KOPT-K1 (cell line): ENCODE measurements around the gene DNAI1.

Experiments used
- H3K27ac ChIP-seq: fragments of 200-600 bp; sonication (generic); 2 replicates; pipeline ENCODE4 v1.5.1; 2016; ENCODE audit warnings: antibody characterized with exemption, mild to moderate bottlenecking, low read depth, low read length; ENCODE audit not compliant: poor library complexity, severe bottlenecking
- H3K36me3 ChIP-seq: fragments of 200-600 bp; sonication (generic); 2 replicates; pipeline ENCODE4 v1.5.1; 2017; ENCODE audit warnings: antibody characterized with exemption, mild to moderate bottlenecking, low read length, moderate library complexity; ENCODE audit not compliant: insufficient read depth
- H3K9me3 ChIP-seq: fragments of 200-600 bp; sonication (generic); 2 replicates; pipeline ENCODE4 v1.5.1; 2017; ENCODE audit warnings: antibody characterized with exemption, low read length, mild to moderate bottlenecking; ENCODE audit not compliant: insufficient read depth, poor library complexity, severe bottlenecking

Gene DNAI1

DNA sequence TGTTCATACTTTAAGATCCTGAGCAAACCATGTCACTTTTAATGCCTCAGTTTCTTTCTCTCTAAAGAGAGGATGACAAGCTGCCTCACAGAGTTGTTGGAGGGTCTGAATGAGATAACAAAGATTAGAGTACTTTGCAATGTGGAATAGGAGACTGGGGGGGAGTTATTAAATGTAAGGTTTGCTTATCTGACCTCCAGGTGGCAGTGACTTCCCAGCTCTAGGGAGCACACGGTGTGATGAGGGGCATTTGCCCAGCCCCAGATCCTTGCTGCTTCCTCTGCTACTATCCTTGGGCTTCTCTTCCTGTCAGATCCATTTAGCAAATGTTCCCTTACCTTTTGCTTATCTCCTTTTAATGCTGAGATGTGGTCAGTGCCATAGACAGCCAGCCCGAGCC, 33.4 kb downstream of the DNAI1 start:
- Histone ChIP-seq H3K27ac (no peak overlapping the region), H3K9me3 (no peaks in the 10 kb centered on the region), H3K36me3 (no peaks in the 10 kb centered on the region)

DNA sequence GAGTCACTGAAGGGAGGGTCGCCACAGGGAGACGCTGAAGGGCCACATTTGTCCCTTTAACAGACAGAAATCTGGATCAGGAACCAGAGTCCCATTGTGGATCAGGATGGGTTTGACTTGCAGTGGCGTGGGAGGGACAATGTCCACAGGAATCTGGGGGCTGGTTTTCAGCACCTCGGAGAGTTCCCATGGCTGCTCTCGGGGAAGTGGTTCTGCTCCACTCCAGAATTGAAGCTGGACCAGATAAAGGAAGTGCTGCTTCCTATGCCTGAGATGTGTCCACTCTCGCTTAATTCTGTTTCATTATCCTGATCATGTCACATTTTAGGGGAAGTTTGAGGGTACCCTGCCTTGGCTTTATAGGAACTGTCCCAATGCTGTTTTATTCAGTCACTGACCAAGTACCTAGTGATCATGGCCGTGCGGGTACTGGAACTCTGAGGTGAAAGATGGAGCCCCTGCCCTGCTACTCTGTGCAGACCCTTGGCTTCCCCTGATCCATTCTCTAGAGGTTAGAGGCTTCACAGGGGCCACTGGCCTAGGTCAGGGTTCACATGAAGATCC, 35.4 kb downstream of the DNAI1 start:
- Histone ChIP-seq H3K9me3 (no peaks in the 10 kb centered on the region), H3K27ac (no peak overlapping the region), H3K36me3 (no peaks in the 10 kb centered on the region)

DNA sequence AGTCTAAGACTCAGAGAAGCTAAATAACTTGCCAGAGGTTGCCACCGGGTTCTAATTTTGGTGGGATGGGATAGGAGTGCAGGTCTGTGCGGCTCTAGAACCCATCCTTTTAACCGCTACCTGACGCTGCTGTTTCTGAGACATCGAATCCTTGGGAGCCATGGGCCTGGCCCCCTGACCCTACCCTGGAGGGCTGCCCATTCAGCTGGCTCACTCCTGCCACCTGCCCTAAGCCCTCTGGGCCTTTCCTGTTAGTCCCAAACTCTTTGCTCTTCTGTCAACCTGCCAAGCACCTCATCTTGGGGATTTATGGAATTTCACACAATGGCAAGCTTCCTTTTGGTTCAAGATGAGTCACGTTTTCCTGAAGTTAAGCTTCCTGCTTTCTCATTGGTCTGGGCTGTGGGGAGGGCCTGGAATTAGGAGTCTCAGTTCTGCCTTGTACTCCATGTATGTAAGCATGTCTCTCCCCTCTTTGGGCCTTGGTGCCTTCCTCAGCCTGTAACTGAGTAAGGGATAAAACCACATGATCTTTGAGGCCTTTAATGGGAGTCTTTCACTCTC, 37.6 kb downstream of the DNAI1 start:
- H3K9me3 ChIP-seq, result no peaks in the 10 kb centered on the region
- no peak overlapping the region for H3K27ac ChIP-seq
- no peaks in the 10 kb centered on the region for H3K36me3 ChIP-seq

DNA sequence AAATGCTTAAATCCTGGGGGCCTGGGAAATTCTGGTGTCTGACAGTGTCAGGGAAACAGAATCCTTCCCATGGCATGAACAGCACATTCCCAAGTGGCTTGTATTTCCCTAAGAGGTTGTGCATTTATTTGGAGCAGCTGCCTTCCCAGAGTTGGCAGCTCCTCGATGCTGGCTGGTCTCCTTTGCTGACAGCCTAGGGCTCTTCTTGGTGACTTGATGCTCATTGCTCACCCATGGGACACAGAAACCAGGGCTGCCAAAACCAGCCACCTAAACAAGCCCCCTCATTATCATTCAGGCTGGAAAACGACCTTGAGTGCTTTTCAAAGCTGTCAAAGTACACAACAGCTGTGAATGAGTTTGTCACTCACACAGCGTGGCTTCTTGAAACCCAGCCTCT, 39.9 kb downstream of the DNAI1 start:
- no peaks in the 10 kb centered on the region for H3K9me3 ChIP-seq
- no peak overlapping the region for H3K27ac ChIP-seq
- H3K36me3 ChIP-seq, result no peaks in the 10 kb centered on the region

DNA sequence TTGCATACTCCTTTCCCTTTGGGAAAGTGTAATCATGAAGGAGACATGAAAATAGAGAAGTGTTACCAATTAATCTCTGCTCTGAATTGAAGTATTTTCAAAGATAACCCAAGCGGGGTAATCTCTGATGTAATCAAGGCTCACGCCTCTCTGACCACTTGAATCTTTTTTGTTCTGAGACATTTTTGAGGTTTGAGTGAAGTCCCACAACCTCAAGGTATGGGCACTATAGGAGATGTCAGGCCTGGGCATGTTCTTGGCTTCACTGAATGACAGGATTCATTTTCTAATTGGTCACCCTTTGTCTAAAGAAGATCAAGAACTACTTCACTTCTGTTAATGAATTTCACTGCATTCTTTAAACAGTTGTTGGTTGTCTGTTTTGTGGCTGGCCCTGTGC, 40.5 kb downstream of the DNAI1 start:
- Histone ChIP-seq H3K27ac (no peak overlapping the region), H3K36me3 (no peaks in the 10 kb centered on the region), H3K9me3 (no peaks in the 10 kb centered on the region)

DNA sequence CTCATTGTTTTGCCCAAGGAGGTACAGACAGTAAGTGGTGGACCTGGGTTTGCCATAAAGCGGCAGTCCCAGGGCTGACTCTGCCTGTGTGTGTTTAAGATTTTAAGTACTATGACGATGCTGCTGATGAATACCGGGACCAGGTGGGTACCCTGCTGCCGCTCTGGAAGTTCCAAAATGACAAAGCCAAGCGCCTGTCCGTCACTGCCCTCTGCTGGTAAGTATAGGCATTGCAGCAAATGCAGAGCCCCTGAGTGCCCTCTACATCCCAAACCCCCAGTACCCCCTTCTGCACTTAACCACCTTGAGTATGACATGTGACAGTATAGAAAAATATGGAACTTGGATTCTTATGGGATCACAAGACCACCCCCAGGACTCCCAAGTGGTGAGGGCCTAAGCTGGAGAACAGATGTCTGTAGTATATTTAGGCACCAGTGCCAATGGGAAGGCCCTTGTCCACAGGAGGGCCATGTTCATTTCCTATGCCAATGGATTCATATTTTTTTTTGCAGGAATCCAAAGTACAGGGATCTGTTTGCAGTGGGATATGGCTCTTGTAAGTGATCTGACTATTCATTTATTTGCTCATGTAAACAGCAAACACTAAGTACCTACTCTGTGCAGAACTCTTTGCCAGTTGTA, 42.1 kb downstream of the DNAI1 start:
- no peaks in the 10 kb centered on the region for H3K9me3 ChIP-seq
- H3K27ac ChIP-seq, result no peak overlapping the region
- no peaks in the 10 kb centered on the region for H3K36me3 ChIP-seq

DNA sequence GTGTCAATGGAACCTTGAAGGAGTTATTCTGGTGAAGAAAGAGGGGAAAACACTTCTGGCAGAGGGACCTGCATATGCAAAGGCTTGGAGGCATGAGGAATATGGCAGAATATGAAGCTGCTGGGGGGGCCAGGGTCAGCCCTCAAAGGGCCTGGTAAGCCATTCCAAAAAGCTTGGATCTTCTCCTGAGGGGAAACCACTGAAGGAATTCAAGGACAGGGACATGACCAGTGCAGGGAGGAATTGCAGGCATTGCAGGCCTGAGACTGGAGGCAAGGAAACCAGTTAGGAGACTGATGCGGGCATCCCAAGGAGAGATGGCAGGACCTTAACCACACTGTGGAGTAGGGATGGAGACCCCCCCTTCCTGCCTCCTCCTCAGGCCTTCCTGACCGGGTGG, 42.8 kb downstream of the DNAI1 start:
- Histone ChIP-seq H3K9me3 (no peaks in the 10 kb centered on the region), H3K36me3 (no peaks in the 10 kb centered on the region), H3K27ac (no peak overlapping the region)

DNA sequence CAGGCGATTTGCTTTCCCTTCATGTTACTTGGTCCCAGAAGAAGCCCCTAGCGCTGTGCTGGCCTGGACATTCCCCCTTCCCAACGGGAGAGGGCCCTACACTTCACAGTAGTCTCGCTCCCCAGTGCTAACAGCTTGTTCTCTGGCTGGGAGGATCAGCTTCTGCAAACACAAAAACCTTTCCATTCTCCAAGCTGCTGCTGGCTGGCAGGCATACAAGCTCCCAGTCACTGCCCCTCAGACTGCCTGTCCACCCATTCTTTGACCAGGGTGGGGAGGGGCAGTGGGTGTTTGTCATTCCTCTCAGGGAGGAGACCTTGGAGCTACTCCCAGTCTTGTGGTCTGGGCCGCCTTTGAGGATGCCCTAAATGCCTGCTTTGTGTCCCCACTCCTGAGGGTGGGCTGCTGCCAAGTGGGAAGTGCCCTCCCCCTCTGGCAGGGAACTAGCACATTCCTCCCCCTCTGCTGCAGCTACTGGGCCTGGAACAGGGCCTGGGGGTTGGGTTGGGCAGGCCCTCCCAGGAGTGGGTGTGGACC, 43.4 kb downstream of the DNAI1 start:
- Histone ChIP-seq H3K9me3 (no peaks in the 10 kb centered on the region), H3K27ac (no peak overlapping the region), H3K36me3 (no peaks in the 10 kb centered on the region)

DNA sequence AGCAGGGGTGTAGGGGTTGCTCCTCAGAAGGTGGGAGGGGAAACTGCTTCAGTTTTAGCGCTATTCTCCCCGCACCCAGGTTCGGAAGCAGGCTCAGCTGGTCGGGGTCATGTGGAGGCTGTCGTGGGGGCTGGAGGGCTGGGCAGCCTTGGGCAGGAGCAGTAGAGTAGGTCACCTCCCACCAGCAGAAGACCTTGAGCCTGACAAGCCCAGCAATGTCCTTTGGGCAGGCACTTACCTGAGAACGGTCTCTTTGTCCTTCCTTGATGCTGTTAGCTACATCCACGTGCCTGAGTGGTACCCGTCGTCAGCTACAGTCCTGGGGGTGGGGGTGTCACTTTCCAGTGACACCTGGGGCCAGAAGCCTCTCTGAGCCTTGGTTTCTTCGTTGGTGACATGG, 43.9 kb downstream of the DNAI1 start:
- Histone ChIP-seq H3K27ac (no peak overlapping the region), H3K9me3 (no peaks in the 10 kb centered on the region), H3K36me3 (no peaks in the 10 kb centered on the region)

DNA sequence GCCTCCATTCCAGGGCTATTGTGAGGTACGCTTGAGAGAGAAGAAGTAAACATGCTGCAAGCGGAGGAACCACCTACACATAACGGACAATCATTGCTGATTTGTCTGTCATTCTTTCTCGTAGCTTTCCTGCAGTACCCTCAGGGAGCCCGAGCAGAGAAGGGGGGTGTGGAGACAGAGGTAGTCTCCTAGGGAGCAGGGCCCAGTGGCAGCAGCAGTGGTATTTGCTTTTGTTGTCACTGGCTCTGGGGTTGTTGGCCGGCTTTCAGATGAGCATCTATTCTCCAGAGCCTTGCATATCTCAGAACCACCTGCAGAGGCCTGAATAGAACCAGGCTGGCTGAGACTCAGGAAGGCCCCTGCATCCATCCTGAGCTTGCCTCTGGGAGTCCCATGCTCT, 44.3 kb downstream of the DNAI1 start:
- H3K9me3 ChIP-seq, result no peaks in the 10 kb centered on the region
- no peaks in the 10 kb centered on the region for H3K36me3 ChIP-seq
- no peak overlapping the region for H3K27ac ChIP-seq

DNA sequence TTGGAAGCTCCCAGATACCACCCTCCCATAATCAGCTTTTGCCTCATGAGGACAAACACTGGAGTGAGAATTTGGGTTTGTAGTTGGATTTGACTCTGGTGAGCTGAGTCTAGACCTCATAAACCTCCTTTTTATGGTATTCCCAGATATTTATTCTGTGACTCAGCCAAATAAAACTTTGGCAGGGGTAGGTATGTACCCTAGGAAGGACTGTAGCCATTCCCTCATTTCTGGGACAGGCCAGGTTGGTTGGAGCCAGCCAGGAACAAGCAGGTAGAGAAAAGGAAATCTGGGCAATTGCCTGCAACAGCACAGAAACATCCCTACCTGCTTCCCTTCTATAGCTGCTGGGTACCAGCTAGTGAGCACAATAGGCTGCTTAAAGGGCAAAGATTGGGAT, 44.8 kb downstream of the DNAI1 start:
- no peaks in the 10 kb centered on the region for H3K9me3 ChIP-seq
- no peaks in the 10 kb centered on the region for H3K36me3 ChIP-seq
- no peak overlapping the region for H3K27ac ChIP-seq

DNA sequence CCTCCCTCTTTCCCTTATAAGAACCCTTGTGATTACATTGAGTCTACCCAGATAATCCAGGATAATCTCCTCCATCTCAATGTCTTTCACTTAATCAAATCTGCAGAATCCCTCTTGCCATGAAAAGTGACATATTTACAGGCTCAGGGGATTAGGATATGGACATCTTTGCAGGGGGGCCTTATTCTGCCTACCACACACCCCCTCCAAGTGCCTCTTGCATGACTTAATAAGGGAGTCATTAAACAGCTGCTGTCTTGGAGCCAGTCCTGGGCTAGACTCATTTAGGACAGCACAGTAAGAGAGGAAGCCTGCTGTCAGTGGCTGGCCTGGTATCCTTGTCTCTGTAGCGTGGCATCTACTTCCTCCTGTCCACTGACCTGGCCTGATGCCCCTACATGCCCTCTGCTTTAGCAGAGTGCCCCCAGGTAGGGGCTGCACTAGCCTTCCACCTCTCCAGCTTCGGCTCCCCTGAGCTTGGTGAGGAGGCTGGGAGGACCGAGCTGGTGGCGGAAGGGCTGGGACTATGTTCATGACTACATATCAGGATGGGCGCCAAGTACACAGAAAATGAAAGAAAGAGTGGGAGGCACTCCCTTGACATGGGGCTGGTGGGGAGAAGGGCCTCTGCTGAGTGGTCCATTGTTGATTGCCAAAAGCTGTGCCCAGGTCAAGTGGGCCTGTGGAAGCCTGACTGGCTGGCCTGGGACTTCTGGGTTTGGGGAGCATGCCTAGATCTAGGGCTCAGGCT, 46.9 kb downstream of the DNAI1 start:
- Histone ChIP-seq H3K36me3 (no peaks in the 10 kb centered on the region), H3K27ac (no peak overlapping the region)

DNA sequence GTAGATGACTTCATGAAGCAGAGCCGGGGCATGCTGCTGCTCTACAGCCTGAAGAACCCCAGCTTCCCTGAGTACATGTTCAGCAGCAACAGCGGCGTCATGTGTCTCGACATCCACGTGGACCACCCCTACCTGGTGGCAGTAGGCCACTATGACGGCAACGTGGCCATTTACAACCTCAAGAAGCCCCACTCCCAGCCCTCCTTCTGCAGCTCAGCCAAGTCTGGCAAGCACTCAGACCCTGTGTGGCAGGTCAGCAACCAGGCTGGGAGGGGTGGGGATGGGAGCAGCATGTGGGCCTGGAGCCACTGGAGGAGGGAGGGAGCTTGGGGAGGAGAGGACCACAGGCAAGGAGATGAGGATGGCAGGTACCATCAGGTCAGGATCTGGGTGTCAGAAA, 48.0 kb downstream of the DNAI1 start:
- Histone ChIP-seq H3K27ac (no peak overlapping the region), H3K36me3 (no peaks in the 10 kb centered on the region), H3K9me3 (no peaks in the 10 kb centered on the region)

More for the DNA sequence above, 46.9 kb downstream of the DNAI1 start:
- no peaks in the 10 kb centered on the region for H3K9me3 ChIP-seq

DNA sequence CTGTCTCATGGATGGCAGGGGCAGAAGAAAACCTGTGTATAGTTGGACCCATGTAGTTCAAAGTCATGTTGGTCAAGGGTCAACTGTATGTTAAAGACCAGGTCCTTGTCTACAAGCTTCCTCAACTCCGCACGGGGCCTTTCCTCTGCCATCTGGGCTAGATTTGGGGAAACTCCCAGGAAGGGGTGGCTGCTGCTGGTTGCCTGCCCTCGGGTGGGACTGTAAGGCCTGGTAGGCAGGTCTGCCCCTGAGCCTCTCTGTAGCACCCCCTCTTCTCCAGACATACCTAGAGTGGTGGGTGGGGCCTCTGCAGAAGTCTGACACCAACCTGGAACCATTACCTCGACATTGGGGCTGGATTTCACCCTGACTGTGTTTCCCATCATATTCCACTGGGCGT, 49.0 kb downstream of the DNAI1 start:
- Histone ChIP-seq H3K36me3 (no peaks in the 10 kb centered on the region), H3K27ac (no peak overlapping the region), H3K9me3 (no peaks in the 10 kb centered on the region)

DNA sequence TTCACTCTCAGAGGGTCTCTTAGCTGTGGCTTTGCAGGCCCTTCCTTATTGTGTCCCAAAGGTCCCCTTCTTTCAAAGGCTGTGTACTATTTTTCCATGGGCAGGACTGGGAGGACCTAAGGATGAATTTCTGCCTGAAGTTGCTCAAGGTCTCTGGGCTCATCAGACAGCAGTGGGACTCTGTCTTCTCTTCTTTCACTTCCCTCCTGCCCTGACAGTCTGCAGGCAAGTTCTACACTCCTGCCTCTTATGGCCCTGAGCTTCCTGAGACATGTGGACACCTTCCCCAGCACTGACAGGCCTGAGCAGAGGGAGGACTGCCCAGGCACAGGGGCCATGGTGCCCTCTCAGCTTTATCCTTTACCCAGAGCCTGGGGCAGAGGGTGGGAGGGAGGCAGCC, 49.4 kb downstream of the DNAI1 start:
- H3K9me3 ChIP-seq, result no peaks in the 10 kb centered on the region
- H3K27ac ChIP-seq, result no peak overlapping the region
- H3K36me3 ChIP-seq, result no peaks in the 10 kb centered on the region
